Dermis microvascular lymphatic vessel endothelial cell (primary cell): ENCODE results near the gene SLC24A3. TPM values are rescaled to one million over a fixed set of nuclear protein-coding genes. Genes with fewer than 3 reads are reported as not detected.

ENCODE experiments used
- DNase-seq, 2 donors: peaks; one replicate each; pipeline versions ENCODE4 v3.0.0 to v3.0.0-alpha.2; 2010; ENCODE audit warnings: low read depth in 2 of 2
- total RNA-seq: library from RNA; depleted of rRNA; stranded (reverse); fragments of >200 nt; gene quantifications from 2 replicates; pipeline ENCODE4 v1.2.1, GENCODE V29; 2014

The SLC24A3 gene
- total RNA-seq, 1 donor from 2014 or later = under 0.01 TPM

DNA sequence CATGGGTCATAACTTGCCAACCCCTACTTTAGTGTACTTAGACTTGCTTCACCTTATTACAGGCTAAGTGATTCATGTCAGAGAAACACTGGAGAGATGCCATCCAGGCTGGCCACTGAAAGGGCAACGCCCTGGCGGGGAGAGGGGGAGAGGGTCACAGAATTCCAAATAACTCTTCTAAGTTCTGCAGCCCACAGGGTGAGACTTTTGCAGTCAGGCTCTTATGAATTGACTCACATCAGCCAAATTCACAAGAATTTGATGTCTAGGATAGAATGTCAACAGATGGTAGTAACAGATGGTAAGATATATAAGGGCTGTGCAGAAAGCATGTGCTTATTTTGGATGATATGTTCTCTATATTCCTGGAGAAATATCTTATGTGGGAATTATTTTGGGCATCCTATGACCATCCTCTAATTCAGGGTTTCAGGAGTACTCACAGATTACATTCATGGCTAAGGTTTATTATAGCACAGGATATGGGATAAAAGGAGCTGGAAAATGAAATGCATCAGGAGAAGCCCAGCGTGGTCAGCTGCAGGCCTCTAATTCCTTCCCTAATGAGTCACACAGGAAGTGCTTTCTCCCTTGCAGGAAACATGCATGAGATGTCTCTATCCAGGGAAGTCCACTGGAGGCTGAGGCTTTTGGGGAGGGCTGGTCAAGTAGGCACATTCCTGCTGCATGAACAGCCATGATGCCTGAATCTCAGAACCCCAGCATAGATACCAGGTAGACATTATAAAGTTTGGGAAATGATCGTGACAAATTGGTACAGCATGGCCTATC lies 486.9 kb downstream of the SLC24A3 start:
- peak; percentile 3 to 75 for DNase-seq

DNA sequence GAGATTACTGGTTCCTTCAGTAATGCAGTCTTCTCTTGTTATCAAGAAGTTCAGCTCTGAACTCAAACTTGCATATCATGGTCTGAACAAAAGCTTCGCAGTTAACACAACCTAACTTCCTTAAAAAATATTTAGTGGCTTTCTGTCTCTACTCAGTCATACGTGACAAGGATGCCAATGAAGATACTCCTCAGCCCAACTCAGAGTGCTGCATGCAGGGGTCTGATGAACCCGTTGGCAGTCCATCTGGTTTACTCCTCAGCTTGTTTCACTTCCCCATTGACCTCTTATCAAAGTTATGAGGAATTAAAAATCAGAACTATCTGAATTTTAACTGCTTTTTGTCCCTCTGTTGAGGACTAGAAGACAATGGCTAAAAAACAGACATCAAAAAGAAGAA lies 489.0 kb downstream of the SLC24A3 start:
- no peak for DNase-seq

GRCh38 chr20:19706463-19706862 lies 494.0 kb downstream of the SLC24A3 start:
- no peak for DNase-seq

DNA sequence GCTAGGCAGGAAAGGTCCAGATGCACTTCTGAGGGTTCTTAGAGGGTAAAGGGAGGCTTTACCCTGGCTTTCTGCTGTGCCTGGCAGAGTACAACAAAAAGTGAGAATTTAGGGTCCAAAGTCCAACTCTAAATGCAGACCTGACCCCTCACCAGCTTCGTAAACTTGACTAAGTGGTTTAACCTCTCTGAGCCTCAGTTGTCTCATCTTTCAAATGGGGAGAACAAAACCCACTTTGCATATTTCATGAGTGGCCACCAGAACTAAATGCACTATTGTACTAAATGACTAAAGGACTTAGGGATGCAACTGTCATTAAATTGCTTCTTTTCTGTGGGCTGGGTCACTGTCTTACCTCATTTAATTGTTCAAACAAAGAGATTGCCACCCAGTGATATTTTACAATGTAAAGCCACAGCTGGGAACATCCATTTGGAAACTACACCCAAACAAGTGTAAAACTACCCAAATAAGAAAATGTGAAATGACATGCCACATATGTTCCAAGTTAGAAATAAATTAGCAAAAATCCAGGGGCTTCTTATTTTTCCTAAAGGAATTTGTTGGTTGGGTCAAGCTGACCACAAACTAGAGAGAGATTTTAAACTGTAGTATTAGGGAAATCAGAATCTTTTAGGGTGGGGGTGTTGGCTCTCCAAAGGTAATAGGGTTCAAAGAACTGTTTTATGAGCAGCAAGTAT lies 497.3 kb downstream of the SLC24A3 start:
- no peak for DNase-seq

- peak in 1 of 2 donors; percentile 19 for DNase-seq
These were observed 498.1 kb downstream of the SLC24A3 start for GRCh38 chr20:19710336-19711120.

GRCh38 chr20:19711126-19711525 lies 498.7 kb downstream of the SLC24A3 start:
- DNase-seq = no peak

- DNase-seq = no peak
These were observed 500.3 kb downstream of the SLC24A3 start for GRCh38 chr20:19712721-19713260.

GRCh38 chr20:19713822-19714578 lies 501.6 kb downstream of the SLC24A3 start:
- no peak for DNase-seq

GRCh38 chr20:19714579-19714840 lies 502.1 kb downstream of the SLC24A3 start:
- DNase-seq = no peak

GRCh38 chr20:19715986-19716385 lies 503.5 kb downstream of the SLC24A3 start:
- no peak for DNase-seq

- no peak for DNase-seq
These were observed 506.4 kb downstream of the SLC24A3 start for GRCh38 chr20:19718880-19719279.

GRCh38 chr20:19720991-19721390 lies 508.5 kb downstream of the SLC24A3 start:
- no peak for DNase-seq

DNA sequence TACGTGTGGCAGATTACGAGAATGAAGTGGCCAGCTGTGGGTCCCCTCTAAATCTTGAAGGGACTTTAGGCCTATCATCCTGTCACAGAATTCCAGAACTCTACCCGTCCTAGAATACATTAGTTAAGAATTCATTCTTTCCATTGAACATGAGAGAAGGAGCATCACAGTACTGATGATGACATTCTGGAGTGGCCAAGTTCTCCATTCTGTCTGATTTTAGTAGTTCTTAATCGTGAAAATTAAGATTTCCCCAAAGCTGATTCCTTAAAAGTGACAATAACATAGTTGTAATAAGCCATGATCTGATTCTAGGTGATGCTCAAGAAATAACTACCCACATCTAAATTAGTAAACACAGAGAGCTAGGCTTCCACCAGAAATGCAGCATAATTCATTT lies 510.6 kb downstream of the SLC24A3 start:
- no peak for DNase-seq

- no peak for DNase-seq
These were observed 511.5 kb downstream of the SLC24A3 start for GRCh38 chr20:19723813-19724430.

- no peak for DNase-seq
These were observed 512.9 kb downstream of the SLC24A3 start for GRCh38 chr20:19725373-19725772.

DNA sequence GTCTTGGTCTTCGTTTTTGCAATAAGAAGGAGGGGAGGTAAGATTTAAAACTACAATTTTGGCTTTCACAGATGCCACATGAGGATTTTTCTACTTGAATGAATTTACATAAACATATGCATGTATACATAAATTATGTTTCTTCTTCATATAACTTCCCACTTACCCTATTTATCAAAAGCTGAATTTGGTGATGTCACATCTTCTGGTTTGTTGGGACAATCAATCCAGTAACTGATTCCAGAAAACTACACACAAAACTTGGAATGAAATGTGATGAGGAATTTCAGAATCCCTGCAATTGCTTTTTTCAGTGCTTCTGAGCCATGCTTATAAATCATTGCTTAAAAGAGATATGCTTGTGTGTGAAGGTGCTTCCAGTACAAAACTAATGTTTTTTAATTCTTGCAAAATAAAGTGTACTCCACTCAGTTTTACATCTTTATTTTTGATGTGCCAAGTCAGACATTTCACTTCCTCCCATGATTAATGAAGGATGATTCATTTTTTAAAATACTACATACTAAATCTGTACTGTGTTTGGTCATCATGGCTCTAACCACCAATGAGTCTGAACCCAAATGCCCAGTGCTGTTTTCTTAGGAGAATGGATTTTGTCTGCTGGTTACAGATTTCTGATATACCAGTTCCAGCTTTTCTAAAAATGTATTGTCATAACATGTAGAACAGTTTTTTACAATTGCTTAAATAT lies 513.5 kb downstream of the SLC24A3 start:
- no peak for DNase-seq

- DNase-seq = no peak
These were observed 514.9 kb downstream of the SLC24A3 start for GRCh38 chr20:19727251-19727847.

GRCh38 chr20:19729672-19730071 lies 517.2 kb downstream of the SLC24A3 start:
- DNase-seq = no peak

GRCh38 chr20:19730706-19731105 lies 518.3 kb downstream of the SLC24A3 start:
- DNase-seq = peak in 1 of 2 donors; percentile 28

DNA sequence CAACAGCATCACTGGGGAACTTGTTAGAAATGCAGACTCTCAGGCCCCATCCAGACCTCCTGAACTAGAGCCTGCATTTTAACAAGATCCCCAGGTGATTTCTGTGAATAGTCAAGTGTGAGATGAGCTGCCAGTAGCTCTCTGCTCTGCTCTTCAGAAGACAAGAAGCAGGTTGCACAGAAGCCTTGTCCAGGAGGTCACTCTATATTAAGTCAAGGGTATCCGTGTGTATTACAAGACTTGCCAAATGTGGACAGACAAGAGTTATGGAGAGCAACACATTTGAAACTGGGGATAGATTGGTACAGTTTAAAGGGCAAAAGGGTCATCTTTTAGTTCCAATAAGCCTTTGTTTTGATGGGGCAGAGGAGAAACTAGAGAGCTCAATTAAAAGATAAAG lies 522.4 kb downstream of the SLC24A3 start:
- no peak for DNase-seq
